ENCODE results near the gene TRPM5. TPM values are rescaled to one million over a fixed set of nuclear protein-coding genes. Genes with fewer than 3 reads are reported as not detected.

The TRPM5 gene
- total RNA-seq, 1 donor from 2014 or later: not detected

- Mint-ChIP-seq H3K9me3 (ENCODE audit: low read depth) (no peaks in the 10 kb centered on the region), H3K27ac (ENCODE audit: unreplicated experiment) (no peak overlapping the region), H3K4me3 (ENCODE audit: unreplicated experiment) (no peak overlapping the region), H3K27me3 (ENCODE audit: low read depth) (peaks cover 23% of the 10 kb centered on the region), H3K4me1 (ENCODE audit: low read depth) (no peaks in the 10 kb centered on the region), H3K36me3 (ENCODE audit: low read depth) (no peaks in the 10 kb centered on the region)
- TF ChIP-seq, protein P1, sequence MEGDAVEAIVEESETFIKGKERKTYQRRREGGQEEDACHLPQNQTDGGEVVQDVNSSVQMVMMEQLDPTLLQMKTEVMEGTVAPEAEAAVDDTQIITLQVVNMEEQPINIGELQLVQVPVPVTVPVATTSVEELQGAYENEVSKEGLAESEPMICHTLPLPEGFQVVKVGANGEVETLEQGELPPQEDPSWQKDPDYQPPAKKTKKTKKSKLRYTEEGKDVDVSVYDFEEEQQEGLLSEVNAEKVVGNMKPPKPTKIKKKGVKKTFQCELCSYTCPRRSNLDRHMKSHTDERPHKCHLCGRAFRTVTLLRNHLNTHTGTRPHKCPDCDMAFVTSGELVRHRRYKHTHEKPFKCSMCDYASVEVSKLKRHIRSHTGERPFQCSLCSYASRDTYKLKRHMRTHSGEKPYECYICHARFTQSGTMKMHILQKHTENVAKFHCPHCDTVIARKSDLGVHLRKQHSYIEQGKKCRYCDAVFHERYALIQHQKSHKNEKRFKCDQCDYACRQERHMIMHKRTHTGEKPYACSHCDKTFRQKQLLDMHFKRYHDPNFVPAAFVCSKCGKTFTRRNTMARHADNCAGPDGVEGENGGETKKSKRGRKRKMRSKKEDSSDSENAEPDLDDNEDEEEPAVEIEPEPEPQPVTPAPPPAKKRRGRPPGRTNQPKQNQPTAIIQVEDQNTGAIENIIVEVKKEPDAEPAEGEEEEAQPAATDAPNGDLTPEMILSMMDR (IDR thresholded peaks at IDR 0.05): no peak
- no peak for DNase-seq (ENCODE audit: low spot score)
Measured at GRCh38 chr11:2462543-2462985, 18.2 kb upstream of the TRPM5 start.

- TF ChIP-seq, protein P1 (IDR thresholded peaks at IDR 0.05): no peak
- Mint-ChIP-seq H3K9me3 (ENCODE audit: low read depth) (no peaks in the 10 kb centered on the region), H3K4me1 (ENCODE audit: low read depth) (no peaks in the 10 kb centered on the region), H3K27ac (ENCODE audit: unreplicated experiment) (no peak overlapping the region), H3K4me3 (ENCODE audit: unreplicated experiment) (no peak overlapping the region), H3K36me3 (ENCODE audit: low read depth) (no peaks in the 10 kb centered on the region), H3K27me3 (ENCODE audit: low read depth) (peaks cover 25% of the 10 kb centered on the region)
- DNase-seq (ENCODE audit: low spot score): no peak
Measured at GRCh38 chr11:2461956-2462542, 17.7 kb upstream of the TRPM5 start.

- Mint-ChIP-seq H3K27me3 (ENCODE audit: low read depth) (peaks cover 26% of the 10 kb centered on the region), H3K27ac (ENCODE audit: unreplicated experiment) (no peak overlapping the region), H3K4me3 (ENCODE audit: unreplicated experiment) (no peak overlapping the region), H3K4me1 (ENCODE audit: low read depth) (no peaks in the 10 kb centered on the region), H3K36me3 (ENCODE audit: low read depth) (no peaks in the 10 kb centered on the region), H3K9me3 (ENCODE audit: low read depth) (no peaks in the 10 kb centered on the region)
- no peak for DNase-seq (ENCODE audit: low spot score)
- TF ChIP-seq, protein P1 (IDR thresholded peaks at IDR 0.05): no peak
Measured at GRCh38 chr11:2461253-2461955, 17.1 kb upstream of the TRPM5 start.

DNA sequence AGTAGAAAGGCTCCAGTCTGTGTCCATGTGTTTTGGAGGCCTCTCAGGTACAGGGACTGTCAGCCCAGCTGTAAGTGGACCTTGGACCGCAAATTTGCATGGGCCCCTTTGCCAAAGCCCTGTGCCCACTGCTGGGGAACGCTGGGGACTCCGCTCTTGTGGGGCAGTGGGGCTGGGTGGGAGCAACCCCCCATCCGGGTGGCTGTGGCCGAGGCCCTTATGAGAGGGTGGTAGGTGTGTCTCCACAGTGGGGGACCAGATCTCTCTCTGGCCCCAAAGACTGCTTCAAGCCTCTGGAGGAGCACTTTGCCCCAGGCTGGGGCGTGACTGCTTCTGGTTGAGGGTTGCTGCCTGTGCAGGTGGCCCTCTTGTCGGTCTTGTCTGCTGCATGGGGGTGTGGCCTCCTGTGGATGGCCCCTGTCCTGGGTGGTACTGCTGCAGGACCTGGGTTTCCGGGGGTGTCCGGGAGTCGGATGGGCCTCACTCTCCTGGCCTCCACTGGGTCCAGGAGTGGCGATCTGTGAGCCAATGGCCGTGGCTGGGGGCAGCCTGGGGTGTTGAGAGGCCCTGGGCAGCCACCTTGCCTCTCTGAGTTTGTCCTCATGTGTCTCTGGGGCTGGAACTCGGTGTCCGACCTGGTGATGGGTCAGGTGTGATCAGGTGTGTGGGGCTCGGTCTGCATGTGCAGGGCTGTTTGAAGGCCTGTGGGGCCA is 16.4 kb upstream of the TRPM5 start:
- no peak overlapping the region for H3K27ac Mint-ChIP-seq (ENCODE audit: unreplicated experiment)
- TF ChIP-seq, protein P1 (IDR thresholded peaks at IDR 0.05): no peak
- peaks cover 2% of the 10 kb centered on the region for H3K36me3 Mint-ChIP-seq (ENCODE audit: low read depth)
- DNase-seq (ENCODE audit: low spot score): no peak
- H3K27me3 Mint-ChIP-seq (ENCODE audit: low read depth): peaks cover 27% of the 10 kb centered on the region
- peaks cover 2% of the 10 kb centered on the region for H3K9me3 Mint-ChIP-seq (ENCODE audit: low read depth)
- H3K4me1 Mint-ChIP-seq (ENCODE audit: low read depth): no peaks in the 10 kb centered on the region
- no peak overlapping the region for H3K4me3 Mint-ChIP-seq (ENCODE audit: unreplicated experiment)

- Mint-ChIP-seq H3K36me3 (ENCODE audit: low read depth) (peaks cover 2% of the 10 kb centered on the region), H3K4me3 (ENCODE audit: unreplicated experiment) (no peak overlapping the region), H3K9me3 (ENCODE audit: low read depth) (peaks cover 8% of the 10 kb centered on the region), H3K27me3 (ENCODE audit: low read depth) (peaks cover 31% of the 10 kb centered on the region), H3K27ac (ENCODE audit: unreplicated experiment) (no peak overlapping the region), H3K4me1 (ENCODE audit: low read depth) (no peaks in the 10 kb centered on the region)
- DNase-seq (ENCODE audit: low spot score): no peak
- TF ChIP-seq, protein P1 (IDR thresholded peaks at IDR 0.05): no peak
Measured at GRCh38 chr11:2459796-2460531, 15.7 kb upstream of the TRPM5 start.

Data from chondrocyte (in vitro differentiated cells).